Epithelial cell of proximal tubule (primary cell): ENCODE data around the gene ATP2B2. TPM values are rescaled to one million over a fixed set of nuclear protein-coding genes. Genes with fewer than 3 reads are reported as not detected.

Experiments
- DNase-seq: peaks from one replicate; pipeline ENCODE4 v3.0.0-alpha.2; 2011; ENCODE audit warnings: low read depth
- H3K4me3 ChIP-seq: 2 replicates; pipeline ENCODE4 v1.5.1; 2011; ENCODE audit warnings: low read depth, mild to moderate bottlenecking, low read length
- total RNA-seq: library from RNA; depleted of rRNA; stranded (reverse); fragments of >200 nt; gene quantifications from 2 replicates; pipeline ENCODE4 v1.2.3, GENCODE V29; 2015
- TF ChIP-seq, protein P1 (sequence below): conservative IDR thresholded peaks from 2 replicates; pipeline ENCODE4 v1.5.1; 2012; ENCODE audit warnings: low read depth, mild to moderate bottlenecking, low read length

The ATP2B2 gene
- total RNA-seq, 1 donor from 2014 or later = not detected

DNA sequence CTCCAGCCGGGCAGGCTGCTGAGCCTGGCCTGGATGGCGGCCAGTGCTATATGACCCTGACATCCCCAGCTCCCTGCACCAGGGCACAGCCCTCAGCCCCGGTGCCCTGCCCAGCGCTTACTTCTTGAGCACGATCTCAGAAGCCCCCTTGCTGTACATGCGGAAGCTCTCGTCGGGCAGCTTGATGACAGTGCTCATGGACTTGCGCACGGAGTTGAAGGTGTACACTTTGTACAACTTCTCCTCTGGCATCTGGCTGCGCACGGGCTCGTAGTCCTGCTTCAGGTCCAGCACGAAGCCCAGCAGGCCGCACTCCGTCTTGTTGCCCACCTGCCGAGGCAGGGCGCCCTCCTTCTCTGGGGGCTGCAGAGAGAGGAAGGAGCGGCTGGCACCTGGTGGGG, 145.6 kb downstream of the ATP2B2 start:
- DNase-seq = no peak
- H3K4me3 ChIP-seq = no peak overlapping the region
- TF ChIP-seq, protein P1, sequence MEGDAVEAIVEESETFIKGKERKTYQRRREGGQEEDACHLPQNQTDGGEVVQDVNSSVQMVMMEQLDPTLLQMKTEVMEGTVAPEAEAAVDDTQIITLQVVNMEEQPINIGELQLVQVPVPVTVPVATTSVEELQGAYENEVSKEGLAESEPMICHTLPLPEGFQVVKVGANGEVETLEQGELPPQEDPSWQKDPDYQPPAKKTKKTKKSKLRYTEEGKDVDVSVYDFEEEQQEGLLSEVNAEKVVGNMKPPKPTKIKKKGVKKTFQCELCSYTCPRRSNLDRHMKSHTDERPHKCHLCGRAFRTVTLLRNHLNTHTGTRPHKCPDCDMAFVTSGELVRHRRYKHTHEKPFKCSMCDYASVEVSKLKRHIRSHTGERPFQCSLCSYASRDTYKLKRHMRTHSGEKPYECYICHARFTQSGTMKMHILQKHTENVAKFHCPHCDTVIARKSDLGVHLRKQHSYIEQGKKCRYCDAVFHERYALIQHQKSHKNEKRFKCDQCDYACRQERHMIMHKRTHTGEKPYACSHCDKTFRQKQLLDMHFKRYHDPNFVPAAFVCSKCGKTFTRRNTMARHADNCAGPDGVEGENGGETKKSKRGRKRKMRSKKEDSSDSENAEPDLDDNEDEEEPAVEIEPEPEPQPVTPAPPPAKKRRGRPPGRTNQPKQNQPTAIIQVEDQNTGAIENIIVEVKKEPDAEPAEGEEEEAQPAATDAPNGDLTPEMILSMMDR = no peak

DNA sequence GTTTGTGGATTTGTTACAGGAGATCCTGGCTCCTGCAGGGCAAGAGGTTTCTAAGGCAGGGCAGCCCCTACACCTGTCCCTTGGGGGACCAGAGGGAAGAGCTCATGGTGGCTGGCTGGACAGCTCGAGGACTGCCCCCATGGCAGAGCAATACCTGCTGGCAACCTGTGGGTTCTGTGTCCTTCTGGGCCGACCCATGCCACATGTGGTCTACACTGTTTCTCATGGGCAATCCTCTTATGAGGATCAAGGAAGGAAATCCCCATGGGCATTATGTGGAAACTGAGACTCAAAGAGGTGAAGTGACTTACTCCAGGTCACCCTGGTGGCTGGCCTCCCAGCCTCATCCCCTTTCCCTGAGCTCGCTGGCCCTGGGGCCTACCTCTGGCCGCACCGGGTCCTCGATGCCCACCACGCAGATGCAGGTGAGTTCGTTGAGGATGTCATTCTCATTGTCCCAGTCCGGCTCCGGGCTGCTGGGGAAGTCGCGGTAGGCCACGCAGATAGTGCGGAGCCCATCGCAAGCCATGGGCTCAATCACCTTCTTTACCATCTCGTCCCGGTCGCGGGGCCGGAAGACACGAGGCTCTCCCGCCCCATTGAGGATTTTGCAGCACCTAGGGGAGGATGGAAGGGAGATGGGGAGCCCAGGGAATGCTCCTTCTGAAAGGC, 146.9 kb downstream of the ATP2B2 start:
- no peak for DNase-seq
- TF ChIP-seq, protein P1 = no peak
- H3K4me3 ChIP-seq = no peak overlapping the region

DNA sequence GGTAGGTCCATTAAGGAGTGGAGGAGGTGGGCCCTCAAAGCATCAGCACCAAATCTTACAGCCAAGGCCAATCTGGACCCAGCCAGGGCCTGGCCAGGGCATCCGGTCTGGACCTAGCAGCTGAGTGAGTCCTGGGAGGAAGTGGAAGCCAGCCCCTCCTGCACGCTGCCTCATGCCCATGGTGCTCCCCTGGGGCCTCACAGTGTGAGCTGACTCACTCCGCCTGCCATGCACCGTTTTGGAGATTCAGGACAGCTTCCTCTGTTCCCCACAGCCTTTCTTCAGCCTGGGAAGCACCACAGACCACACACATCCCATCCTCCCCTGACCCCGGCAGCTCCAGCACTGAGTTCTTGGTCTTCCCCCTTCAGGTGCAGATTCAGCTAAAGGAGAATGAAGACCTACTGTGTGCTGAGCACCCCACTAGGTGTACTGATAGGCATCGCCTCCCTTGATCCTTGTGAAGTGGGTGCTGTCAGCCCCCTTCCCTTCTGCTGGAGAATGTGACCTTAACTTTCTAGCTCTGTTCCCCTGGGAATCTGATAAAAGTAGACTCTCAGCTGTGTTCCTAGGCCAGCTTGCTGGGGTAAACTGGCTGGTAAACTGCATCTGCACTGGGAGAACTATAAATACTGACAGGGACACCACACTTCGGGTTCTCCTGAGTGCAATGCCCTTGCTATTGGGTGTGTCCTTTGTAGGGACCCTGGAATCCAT, 147.6 kb downstream of the ATP2B2 start:
- no peak for DNase-seq
- TF ChIP-seq, protein P1 = no peak
- no peak overlapping the region for H3K4me3 ChIP-seq

DNA sequence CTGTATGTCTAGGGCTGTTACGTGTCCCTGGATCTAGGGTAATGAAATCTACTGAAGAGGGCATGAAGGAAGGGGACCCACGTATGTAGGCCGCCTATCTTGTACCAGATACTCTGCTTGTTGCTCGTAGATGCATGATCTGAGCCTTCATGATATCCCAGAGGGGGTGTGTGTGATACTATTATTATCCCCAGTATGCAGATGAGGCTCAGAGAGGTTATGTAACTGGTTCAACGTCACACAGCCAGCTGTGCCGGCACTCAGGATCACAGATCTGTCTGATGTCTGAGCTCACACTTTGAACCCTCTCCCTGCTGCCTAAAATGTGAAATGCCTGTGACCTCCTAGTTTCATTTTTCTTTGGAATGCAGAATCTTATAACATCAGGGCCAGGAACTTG, 148.3 kb downstream of the ATP2B2 start:
- H3K4me3 ChIP-seq = no peak overlapping the region
- TF ChIP-seq, protein P1 = no peak
- DNase-seq = no peak

DNA sequence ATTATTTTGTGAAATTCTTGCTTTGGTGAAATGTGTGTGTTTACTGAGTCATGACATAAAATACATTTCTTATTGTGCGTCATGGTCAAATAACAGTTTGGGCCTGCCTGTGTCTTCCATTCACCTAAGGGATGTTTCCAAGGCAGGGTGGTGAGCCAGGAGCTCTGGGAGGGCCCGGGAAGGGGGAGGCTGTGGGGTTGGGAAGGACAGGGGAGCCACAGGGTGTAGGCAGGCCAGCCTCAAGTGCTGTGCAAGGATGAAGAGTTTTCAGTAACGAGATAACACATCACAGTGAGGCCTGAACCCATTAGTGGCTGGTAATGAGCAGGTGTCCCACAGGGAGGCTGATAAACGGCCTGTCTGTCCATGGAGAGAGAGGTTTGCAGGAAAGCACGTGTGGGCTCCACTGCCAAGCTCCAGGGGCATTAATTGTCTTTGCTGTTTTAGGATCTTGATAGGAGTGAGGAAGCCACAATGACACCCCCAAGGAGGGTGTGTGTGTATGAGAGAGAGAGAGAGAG, 148.9 kb downstream of the ATP2B2 start:
- DNase-seq = no peak
- no peak overlapping the region for H3K4me3 ChIP-seq
- TF ChIP-seq, protein P1 = no peak

DNA sequence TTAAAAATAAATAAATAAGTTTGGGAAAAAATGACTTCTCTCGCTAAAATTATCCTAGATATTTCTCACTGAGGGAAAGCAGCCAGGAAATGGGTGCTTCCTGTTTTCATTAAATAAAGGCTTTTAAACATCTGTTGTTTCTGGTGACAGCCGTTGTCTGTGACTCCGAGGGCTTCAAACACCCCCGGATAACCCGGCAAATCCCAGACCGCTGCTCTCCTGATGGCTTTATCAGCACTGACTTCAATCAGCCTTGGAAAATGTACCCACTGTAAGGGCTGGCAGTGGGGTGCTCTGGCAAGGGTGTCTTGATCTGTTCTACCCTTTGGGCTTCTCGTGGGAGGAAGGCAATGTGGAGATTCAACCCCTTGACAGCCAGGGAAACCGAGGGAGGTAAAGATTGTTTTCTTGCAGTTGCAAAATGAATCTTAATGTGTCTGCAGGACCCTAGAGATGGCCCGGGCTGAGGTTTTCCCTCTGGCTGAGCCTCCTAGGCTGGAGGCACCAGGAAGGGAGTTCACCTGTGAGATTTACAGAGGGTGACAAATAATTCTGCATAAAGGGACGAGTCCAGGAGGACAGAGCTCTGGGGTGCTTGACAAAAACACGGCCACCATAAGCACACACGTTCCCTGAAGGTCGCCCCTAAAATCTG, 150.9 kb downstream of the ATP2B2 start:
- TF ChIP-seq, protein P1 = no peak
- H3K4me3 ChIP-seq = no peak overlapping the region
- no peak for DNase-seq
